Cardiac fibroblast (primary cell): ENCODE results near the gene CCDC201.
A peak's percentile ranks its signal among the peaks of the same experiment; 100 is the strongest.

Source experiments
- DNase-seq, 2 donors: peaks; one replicate each; pipeline versions ENCODE4 v3.0.0 to v3.0.0-alpha.2; 2010; ENCODE audit warnings: low read depth in 2 of 2
- H3K4me3 ChIP-seq, 2 donors: replicated peaks in 1 of 2; 1 replicate in 1 of 2; 2 replicates in 1 of 2; pipeline ENCODE4 v1.5.1; 2011; ENCODE audit warnings: low read depth in 2 of 2, low read length in 2 of 2, mild to moderate bottlenecking in 2 of 2, moderate library complexity in 1 of 2
- CTCF ChIP-seq: IDR thresholded peaks from one replicate; pipeline ENCODE4 v1.5.1; 2011; ENCODE audit warnings: low read depth, mild to moderate bottlenecking, low read length, inconsistent platforms

CCDC201 gene

GRCh38 chr7:45910855-45911254 is 38.0 kb upstream of the CCDC201 start:
- DNase-seq = no peak
- TF ChIP-seq CTCF = no peak
- H3K4me3 ChIP-seq = no peak overlapping the region

GRCh38 chr7:45909561-45909960 is 36.7 kb upstream of the CCDC201 start:
- DNase-seq = no peak
- no peak for TF ChIP-seq CTCF
- H3K4me3 ChIP-seq = no peak overlapping the region

GRCh38 chr7:45902820-45903219 is 29.9 kb upstream of the CCDC201 start:
- no peak for DNase-seq
- no peak overlapping the region for H3K4me3 ChIP-seq
- peak; percentile 17 for TF ChIP-seq CTCF

- no peak for DNase-seq
- TF ChIP-seq CTCF = no peak
- H3K4me3 ChIP-seq = no peak overlapping the region
These were observed 28.7 kb upstream of the CCDC201 start for GRCh38 chr7:45901566-45901965.

GRCh38 chr7:45898222-45898621 is 25.3 kb upstream of the CCDC201 start:
- peak in 1 of 2 donors; percentile 73 for DNase-seq
- H3K4me3 ChIP-seq = no peak overlapping the region
- TF ChIP-seq CTCF = no peak

- H3K4me3 ChIP-seq = no peak overlapping the region
- TF ChIP-seq CTCF = no peak
- DNase-seq = peak; percentile 79 to 90
These were observed 24.3 kb upstream of the CCDC201 start for GRCh38 chr7:45897042-45897690.

- H3K4me3 ChIP-seq = no peak overlapping the region
- no peak for DNase-seq
- TF ChIP-seq CTCF = no peak
These were observed 21.8 kb upstream of the CCDC201 start for GRCh38 chr7:45894665-45895062.
